Measurements from ENCODE around the gene POR. TPM values are rescaled to one million over a fixed set of nuclear protein-coding genes. Genes with fewer than 3 reads are reported as not detected.

The POR gene
- total and polyA plus RNA-seq, 2 of the 13 experiments (the other 11 are each of a cell fraction or from before 2014, with no cell fraction given) = 145 to 266 TPM

- TF ChIP-seq HNF1A (IDR thresholded peaks at IDR 0.05; ENCODE audit: low read depth) = peak; percentile 30; the same call in 1 of the 2 replicates
- TF ChIP-seq HNF1A (CRISPR knock-in tag; IDR thresholded peaks at IDR 0.05; ENCODE audit: borderline replicate concordance) = peak; percentile 86
- peak; percentile 62 for TF ChIP-seq ARID3A (IDR thresholded peaks at IDR 0.05; ENCODE audit: low read depth, low read length)
- peak; percentile 77 for TF ChIP-seq ZMYM4 (CRISPR knock-in tag; IDR thresholded peaks at IDR 0.05)
- TF ChIP-seq DPF2 (CRISPR knock-in tag; IDR thresholded peaks at IDR 0.05; ENCODE audit: borderline replicate concordance, low read depth) = peak; percentile 81
- peak; percentile 15; the same call in 1 of the 2 replicates for TF ChIP-seq THRA (CRISPR knock-in tag; IDR thresholded peaks at IDR 0.05; ENCODE audit: borderline replicate concordance)
- TF ChIP-seq MAX (IDR thresholded peaks at IDR 0.05) = peak; percentile 86; the same call in 1 of the 2 replicates
- TF ChIP-seq ZNF644 (CRISPR knock-in tag; IDR thresholded peaks at IDR 0.05; ENCODE audit: low read depth) = peak; percentile 71
- peak; percentile 78 for TF ChIP-seq PPARG (CRISPR knock-in tag; conservative IDR thresholded peaks at IDR 0.05)
- no peak; the same call in 1 of the 2 replicates for TF ChIP-seq CSRNP1 (CRISPR knock-in tag; IDR thresholded peaks at IDR 0.05)
- TF ChIP-seq JUN (CRISPR knock-in tag; IDR thresholded peaks at IDR 0.05) = no peak
- TF ChIP-seq HNF4G (IDR thresholded peaks at IDR 0.05; ENCODE audit: borderline replicate concordance, low read depth, low read length) = peak; percentile 91
- peak; percentile 66; the same call in 1 of the 2 replicates for TF ChIP-seq HNF4G (CRISPR knock-in tag; IDR thresholded peaks at IDR 0.05; ENCODE audit: borderline replicate concordance, low read depth)
- TF ChIP-seq ZNF580 (CRISPR knock-in tag; IDR thresholded peaks at IDR 0.05; ENCODE audit: borderline replicate concordance, low read depth) = 0 out of 2 replicates have a peak, but pooled peaks have one; percentile 81
- TF ChIP-seq RNF219 (CRISPR knock-in tag; IDR thresholded peaks at IDR 0.05) = no peak
- TF ChIP-seq ZNF839 (CRISPR knock-in tag; IDR thresholded peaks at IDR 0.05; ENCODE audit: borderline replicate concordance) = no peak
Observed at GRCh38 chr7:75905785-75906604, 9.0 kb upstream of the POR start (continued).
